ENCODE measurements around the gene BLTP3A.
"Not testable (repeated sequence)": the region's sequence is repeated elsewhere in the genome, so short reads cannot be mapped to it uniquely, and the experiment has no call there.

The BLTP3A gene, protein sequence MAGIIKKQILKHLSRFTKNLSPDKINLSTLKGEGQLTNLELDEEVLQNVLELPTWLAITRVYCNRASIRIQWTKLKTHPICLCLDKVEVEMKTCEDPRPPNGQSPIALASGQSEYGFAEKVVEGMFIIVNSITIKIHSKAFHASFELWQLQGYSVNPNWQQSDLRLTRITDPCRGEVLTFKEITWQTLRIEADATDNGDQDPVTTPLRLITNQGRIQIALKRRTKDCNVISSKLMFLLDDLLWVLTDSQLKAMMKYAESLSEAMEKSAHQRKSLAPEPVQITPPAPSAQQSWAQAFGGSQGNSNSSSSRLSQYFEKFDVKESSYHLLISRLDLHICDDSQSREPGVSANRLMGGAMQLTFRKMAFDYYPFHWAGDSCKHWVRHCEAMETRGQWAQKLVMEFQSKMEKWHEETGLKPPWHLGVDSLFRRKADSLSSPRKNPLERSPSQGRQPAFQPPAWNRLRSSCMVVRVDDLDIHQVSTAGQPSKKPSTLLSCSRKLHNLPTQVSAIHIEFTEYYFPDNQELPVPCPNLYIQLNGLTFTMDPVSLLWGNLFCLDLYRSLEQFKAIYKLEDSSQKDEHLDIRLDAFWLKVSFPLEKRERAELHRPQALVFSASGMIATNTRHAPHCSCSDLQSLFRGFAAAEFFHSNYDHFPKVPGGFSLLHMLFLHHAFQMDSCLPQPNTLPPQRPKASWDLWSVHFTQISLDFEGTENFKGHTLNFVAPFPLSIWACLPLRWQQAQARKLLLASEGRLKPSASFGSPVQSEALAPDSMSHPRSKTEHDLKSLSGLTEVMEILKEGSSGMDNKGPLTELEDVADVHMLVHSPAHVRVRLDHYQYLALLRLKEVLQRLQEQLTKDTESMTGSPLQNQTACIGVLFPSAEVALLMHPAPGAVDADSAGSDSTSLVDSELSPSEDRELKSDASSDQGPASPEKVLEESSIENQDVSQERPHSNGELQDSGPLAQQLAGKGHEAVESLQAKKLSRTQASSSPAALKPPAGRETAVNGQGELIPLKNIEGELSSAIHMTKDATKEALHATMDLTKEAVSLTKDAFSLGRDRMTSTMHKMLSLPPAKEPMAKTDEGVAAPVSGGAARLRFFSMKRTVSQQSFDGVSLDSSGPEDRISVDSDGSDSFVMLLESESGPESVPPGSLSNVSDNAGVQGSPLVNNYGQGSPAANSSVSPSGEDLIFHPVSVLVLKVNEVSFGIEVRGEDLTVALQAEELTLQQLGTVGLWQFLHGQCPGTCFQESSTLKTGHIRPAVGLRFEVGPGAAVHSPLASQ (N-terminal part only)

DNA sequence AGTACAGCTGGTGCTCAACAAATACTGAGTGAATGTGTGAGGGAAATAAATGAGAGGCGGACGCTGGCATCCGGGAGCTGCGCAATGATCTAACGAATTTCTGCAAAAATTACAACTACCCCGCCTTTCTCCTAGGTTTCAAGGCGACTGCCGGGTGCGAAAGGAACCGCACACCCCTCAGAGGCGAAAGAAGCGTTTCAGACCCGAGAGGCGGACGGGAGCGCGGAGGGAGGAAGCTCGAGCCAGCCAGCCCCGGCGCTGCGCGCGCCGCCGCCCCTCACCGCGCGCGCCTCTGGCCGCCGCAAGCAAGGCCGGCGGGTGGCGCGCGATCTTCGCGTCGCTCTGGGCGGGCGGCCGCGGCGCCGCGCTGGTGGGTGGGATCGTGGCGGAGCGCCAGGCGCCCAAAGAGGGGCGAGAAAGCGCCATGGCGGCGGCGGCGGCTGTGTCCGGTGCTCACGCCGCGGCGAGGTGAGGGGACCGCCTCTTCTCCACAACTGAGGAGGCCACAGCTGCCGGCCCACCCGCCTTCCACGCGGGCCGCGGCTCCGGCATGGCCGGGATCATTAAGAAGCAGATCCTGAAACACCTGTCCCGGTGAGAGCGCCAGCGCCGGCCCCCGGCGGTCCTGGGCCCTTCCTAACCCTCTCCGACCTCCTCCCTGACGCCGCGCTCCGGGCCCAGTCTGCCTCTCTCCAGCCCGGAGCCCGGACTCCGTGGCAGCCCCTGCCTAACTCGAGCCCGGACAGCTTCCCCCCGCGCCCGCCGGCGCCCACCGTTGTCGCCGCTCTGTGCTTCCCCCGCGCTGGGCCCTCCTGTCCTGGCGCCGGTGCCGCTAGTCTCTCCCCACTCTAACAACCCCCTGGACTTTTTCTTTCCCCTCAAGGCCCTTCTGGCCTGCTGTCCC lies at the start of gene BLTP3A:
TSS of gene BLTP3A (plus strand) at position 383 of the 904 bp plus-strand sequence. CDS start at position 551, 168 bp downstream.
- DNase-seq: peak; percentile 59

DNA sequence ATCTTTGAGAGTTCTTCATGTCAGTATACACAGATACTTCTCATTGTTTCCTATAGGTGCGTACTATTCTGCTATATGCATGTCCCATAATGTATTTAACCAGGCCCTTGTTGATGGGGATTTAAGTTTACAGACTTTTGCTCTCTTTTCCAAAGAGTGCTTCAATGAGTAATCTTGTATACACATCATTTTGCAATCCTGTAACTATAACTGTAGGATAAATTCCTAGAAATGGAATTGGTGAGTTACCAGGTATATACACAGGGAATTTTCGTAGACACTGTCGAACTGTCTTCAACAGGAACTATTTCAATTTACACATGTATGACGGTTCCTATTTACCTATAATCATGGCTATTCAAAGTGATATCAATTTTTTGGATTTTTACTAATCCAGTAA lies 49.8 kb upstream of the BLTP3A start:
- no peak for DNase-seq

DNA sequence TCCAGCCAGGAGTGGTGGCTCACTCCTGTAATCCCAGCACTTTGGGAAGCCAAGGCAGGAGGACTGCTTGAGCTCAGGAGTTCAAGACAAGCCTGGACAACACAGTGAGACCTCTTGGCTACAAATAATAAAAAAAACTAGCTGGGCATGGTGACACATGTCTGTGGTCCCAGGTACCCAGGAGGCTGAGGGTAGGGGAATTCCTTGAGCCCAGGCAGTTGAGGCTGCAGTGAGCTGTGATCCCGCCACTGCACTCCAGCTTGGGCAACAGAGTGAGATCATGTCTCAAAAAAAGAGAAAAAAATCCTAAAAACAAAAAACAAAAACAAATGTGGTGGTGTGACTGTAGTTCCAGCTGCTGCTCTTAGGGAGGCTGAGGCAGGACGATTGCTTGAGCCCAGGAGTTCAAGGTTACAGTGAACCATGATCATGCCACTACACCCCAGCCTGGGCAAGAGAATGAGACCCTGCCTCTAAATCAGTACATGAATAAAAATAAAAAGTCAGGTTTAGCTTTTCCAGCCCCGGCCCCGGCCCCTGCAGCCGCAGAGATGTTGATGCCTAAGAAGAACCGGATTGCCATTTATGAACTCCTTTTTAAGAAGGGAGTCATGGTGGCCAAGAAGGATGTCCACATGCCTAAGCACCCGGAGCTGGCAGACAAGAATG lies 48.1 kb upstream of the BLTP3A start:
- no peak for DNase-seq

DNA sequence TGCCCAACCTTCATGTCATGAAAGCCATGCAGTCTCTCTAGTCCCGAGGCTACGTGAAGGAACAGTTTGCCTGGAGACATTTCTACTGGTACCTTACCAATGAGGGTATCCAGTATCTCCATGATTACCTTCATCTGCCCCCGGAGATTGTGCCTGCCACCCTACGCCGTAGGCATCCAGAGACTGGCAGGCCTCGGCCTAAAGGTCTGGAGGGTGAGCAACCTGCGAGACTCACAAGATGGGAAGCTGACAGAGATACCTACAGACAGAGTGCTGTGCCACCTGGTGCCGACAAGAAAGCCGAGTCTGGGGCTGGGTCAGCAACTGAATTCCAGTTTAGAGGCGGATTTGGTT lies 47.6 kb upstream of the BLTP3A start:
- DNase-seq: not testable (repeated sequence)

DNA sequence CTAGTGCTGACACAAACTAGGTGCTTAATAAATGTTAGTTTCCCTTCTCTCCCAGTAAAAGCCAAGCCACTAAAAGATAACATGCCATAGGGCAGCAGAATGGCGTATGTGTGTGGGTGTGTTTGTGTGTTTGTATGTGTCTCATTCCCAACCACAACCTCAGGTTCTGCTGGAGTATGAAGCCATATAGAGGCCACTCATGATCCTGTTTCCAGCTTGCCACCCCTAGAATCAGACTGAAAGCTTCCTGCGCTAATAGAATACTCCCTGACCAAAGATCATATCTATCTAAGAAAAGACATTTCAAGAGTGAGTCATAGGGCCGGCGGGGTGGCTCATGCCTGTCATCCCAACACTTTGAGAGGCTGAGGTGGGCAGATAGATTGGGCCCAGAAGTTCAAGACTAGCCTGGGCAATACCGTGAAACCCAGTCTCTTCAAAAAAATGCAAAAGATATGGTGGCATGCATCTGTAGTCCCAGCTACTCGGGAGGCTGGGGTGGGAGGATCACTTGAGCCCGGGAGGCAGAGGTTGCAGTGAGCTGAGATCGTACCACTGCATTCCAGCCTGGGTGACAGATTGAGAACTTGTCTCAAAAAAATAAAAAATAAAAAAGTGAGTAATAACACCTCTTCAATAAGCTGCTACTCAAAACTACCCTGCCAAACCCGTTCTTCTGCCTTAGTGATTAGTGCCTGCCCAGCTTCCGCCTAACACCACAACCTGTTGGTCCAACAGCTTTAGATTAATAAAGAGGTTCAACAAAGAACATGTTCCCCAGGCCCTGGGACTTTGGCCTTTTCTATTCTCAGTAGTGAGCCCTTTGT lies 46.4 kb upstream of the BLTP3A start:
- no peak for DNase-seq

DNA sequence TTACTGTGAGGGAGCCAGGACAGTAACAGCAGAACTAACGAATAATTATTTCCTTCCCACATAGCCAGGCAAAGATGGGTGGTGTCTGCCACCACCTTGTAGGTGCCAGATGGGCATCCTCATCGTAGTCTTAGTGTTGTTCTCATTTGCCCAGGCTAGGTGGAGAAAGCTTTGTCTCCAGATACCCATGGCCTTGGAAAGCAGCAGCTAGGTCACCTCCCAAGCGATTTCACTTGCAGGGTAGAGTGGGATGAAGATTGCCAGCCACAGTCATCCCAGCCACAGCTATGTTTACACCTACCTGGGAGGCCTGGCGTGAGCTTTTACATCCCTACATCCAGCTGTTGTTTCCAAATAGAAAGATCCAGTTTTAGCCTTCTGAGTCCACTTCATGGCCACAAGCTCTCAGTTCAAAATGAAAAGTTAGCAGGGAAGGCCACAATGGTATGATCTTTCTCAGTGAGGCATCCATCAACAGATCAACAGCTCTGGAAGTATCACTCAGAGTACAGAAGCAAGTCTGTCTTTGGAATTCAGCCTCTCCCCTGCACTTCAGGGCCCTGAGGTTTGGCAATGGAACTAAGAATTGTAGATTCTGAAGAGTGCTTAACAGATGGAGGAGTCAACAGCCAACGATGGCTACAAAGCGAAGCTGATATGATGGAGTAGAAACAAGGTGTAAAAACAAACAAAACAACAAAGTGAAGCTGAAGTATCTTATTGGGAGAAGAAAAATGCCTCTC lies 45.6 kb upstream of the BLTP3A start:
- DNase-seq: no peak

DNA sequence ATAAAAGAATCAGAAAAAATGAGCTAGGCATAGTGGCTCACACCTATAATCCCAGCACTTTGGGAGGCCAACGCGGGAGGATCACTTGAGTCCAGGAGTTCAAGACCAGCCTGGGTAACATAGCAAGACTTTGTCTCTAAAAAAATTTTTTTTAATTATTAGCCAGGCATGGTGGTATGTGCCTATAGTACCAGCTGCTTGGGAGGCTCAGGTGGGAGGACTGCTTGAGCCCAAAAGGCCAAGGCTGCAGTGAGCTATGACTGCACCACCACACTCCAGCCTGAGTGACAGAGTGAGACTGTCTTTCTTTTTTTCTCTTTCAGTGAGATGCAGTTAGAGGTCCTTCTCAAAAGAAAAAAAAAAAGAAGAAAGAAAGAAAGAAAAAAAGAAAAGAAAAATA lies 43.1 kb upstream of the BLTP3A start:
- no peak for DNase-seq

DNA sequence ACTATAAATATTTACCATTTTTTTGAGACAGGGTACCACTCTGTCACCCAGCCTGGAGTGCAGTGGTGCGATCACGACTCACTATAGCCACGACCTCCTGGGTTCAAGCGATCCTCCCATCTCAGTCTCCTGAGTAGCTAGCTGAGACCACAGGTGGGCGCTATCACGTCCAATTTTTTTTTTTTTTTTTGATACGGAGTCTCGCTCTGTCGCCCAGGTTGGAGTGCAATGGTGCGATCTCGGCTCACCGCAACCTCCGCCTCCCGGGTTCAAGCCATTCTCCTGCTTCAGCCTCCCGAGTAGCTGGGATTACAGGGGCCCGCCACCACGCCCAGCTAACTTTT lies 35.4 kb upstream of the BLTP3A start:
- DNase-seq: peak; percentile 15

DNA sequence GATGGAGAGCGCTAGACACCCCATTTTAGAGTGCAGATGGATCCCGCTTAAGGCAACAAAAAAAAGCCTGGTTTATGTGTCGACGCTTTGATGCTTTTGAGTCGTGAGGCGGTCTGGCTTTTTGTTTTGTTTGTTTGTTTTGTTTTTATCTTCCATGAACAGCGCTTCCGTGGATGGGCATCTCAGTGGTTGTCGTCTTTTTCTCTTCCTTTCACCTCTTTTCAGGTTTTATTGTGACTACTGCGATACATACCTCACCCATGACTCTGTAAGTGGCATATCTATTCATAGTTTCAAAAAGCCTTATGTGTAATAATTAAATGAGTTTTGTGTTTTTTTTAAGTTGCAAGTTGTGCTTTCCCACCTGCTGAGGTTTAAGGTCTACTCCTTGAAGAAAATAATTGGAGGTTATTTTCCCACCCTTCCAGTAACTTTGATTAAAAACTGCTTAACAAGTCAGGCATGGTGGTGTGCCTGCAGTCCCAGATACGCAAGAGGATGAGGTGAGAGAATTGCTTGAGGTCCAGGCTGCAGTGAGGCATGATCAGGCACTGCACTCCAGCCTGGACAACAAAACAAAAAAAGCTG lies 34.1 kb upstream of the BLTP3A start:
- DNase-seq: no peak

DNA sequence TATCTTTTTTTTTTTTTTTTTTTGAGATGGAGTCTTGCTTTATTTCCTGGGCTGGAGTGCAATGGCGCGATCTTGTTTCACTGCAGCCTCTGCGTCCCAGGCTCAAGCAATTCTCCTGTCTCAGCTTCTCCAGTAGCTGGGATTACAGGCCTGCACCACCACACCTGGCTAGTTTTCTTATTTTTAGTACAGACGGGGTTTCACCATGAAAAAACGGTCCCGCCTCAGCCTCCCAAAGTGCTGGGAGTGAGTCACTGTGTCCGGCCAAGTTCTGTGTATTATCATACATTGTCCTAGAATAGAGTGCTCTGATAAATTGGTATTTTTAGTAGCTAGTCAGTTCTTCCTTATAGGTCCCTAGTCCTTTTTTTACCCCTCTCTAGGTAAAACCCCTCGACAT lies 31.8 kb upstream of the BLTP3A start:
- no peak for DNase-seq

DNA sequence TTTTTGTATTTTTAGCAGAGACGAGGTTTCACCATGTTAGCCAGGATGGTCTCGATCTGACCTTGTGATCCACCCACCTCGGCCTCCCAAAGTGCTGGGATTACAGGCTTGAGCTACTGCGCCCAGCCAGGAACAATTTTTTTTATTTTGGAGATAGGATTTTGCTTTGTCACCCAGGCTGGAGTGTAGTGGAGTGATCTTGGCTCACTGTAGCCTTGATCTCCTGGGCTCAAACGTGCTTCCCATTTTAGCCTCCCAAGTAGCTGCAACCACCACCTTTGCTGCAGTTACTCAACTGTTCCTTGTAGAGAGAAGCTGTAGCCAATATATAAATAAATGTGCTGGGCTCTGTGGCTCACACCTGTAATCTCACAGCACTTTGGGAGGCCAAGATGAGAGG lies 30.2 kb upstream of the BLTP3A start:
- not testable (repeated sequence) for DNase-seq

DNA sequence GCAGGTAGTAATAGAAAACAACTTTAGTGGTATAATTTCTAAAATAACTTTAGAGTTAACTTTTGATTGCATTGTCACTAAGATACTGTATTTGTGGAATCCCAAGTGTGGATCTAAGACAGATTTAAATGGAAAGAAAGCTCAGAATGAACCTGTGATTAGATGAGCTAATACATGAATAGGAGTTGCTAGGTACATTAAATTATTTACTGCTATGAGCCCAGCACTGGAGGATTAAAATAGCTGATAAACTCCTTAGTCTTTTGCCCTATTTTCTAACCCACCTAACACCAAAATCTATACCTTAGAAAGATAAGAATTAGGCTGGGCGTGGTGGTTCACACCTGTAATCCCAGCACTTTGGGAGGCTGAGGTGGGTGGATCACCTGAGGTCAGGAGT lies 23.7 kb upstream of the BLTP3A start:
- no peak for DNase-seq

DNA sequence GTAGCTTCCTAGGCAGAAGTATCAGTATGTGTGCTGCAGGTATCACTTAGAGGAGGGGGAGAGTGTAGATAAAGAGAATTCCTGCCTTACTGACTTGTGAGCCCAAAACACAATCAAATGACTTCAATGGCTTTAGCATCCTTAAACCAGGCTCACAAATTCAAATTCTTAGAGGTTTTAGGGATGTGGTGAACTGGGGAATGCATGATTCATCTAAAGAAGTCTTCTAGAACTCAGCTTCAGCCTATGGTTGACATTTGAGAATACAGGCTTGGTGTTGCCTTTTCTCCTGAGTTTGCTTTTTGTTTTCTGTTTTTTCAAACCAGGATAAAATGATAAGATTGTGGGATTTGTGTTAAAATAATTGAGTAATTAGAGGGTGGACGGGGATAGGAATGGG lies 20.2 kb upstream of the BLTP3A start:
- DNase-seq: peak; percentile 74

DNA sequence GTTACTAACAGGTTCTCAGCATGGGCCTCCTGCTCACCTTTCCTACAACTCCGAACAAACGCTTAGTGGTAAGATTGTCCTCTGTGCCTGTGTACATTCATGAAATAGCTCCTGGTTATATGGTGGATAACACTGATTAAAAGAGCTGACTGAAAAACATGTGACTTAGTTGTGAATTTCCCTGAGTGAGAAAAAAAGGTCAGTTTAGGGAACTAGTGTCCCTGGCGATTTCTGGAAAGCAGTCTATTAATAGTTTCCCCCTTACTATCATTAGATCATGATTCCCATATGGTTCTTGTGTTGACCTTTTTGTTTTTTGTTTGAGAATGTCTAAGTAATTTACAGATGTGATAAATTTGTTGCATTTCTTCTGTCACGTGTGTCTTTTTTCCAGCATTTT lies 18.9 kb upstream of the BLTP3A start:
- DNase-seq: no peak

DNA sequence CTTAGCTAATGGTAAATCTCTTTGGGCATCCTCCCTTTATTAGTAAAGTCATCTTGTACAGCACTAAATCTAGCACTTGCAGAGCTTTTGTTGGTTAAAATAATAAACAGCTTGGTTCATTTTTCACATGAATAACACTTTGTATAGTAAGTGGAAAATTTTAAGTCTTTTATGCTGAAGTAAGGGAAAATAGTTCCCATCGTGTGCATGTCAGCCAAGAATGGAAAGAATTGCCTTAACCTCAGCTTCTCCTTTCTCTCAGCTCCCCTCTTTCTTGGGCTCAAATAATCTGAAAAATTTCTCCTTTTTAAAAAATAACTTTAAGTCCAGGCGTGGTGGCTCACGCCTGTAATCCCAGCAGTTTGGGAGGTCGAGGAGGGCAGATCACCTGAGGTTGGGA lies 18.0 kb upstream of the BLTP3A start:
- no peak for DNase-seq

DNA sequence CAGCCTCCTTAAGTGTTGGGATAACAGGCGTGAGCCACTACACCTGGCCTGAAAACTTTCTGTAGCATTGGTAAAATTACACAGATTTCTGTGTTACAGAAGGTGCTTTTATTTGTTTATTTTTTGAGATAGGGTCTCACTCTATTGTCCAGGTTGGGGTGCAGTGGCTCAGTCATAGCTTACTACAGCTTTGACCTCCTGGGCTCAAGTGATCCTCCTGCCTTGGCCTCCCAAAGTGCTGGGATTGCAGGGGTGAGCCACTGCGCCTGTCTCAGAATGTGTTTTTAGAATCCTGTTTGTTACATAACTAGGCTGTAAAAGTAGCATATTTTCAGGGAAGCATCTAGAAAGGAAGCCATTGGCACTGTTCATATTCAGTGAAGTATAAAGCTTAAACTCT lies 16.9 kb upstream of the BLTP3A start:
- no peak for DNase-seq

DNA sequence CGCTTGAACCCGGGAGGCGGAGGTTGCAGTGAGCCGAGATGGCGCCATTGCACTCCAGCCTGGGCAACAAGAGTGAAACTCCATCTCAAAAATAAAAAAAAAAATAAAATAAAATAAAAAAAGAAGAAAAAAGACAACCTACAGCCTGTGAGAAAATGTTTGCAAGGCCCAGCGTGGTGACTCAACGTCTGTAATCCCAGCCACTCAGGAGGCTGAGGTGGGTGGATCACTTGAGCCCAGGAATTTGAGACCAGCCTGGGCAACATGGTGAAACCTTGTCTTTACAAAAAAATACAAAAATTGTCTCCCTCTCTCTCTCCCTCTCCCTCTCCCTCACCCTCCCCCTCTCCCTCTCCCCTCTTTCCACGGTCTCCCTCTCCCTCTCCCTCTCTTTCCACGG lies 6.5 kb upstream of the BLTP3A start:
- DNase-seq: peak; percentile 6

DNA sequence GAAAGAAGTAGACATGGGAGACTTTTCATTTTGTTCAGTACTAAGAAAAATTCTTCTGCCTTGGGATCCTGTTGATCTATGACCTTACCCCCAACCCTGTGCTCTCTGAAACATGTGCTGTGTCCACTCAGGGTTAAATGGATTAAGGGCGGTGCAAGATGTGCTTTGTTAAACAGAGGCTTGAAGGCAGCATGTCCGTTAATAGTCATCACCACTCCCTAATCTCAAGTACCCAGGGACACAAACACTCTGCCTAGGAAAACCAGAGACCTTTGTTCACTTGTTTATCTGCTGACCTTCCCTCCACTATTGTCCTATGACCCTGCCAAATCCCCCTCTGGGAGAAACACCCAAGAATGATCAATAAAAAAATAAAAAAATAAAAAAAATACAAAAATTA lies 4.7 kb upstream of the BLTP3A start:
- DNase-seq: not testable (repeated sequence)

DNA sequence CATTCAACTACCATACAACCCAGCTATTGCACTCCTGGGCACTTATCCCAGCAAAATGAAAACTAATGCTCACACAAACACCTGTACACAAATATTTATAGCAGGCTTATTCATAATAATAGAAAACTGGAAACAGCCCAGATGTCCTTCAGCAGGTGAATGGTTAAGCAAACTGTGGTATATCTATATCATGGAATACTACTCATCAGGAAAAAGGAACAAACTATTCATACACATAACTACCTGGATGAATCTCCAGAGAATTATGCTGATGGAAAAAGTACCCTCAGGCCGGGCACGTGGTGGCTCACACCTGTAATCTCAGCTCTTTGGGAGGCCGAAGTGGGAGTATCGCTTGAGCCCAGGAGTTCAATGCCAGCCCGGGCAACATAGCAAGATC lies 3.8 kb upstream of the BLTP3A start:
- DNase-seq: no peak
